Stimulated activated CD8-positive, alpha-beta memory T cell treated with anti-CD3 and anti-CD28 coated beads, Interleukin-15, amount 100 ng/mL, for 1 hour (primary cell): ENCODE measurements around the gene GPX1.
"Not testable (repeated sequence)": the region's sequence is repeated elsewhere in the genome, so short reads cannot be mapped to it uniquely, and the experiment has no call there.

ENCODE experiments used
- DNase-seq: peaks from one replicate; pipeline ENCODE4 v3.0.0-alpha.2; 2020; ENCODE audit warnings: low read depth

GPX1 gene

GRCh38 chr3:49357443-49358216, 523 bp downstream of the GPX1 start:
- DNase-seq, result not testable (repeated sequence)

GRCh38 chr3:49357095-49357442, 1.1 kb downstream of the GPX1 start:
- DNase-seq, result not testable (repeated sequence)

GRCh38 chr3:49352890-49353421, 5.2 kb downstream of the GPX1 start:
- no peak for DNase-seq

- no peak for DNase-seq
Measured at GRCh38 chr3:49352281-49352680, 5.9 kb downstream of the GPX1 start.

- DNase-seq, result no peak
Measured at GRCh38 chr3:49351521-49352011, 6.6 kb downstream of the GPX1 start.

- no peak for DNase-seq
Measured at GRCh38 chr3:49349348-49350114, 8.6 kb downstream of the GPX1 start.

- not testable (repeated sequence) for DNase-seq
Measured at GRCh38 chr3:49348361-49348760, 9.8 kb downstream of the GPX1 start.

- DNase-seq, result no peak
Measured at GRCh38 chr3:49346797-49347251, 11.3 kb downstream of the GPX1 start.

- no peak for DNase-seq
Measured at GRCh38 chr3:49343163-49343562, 15.0 kb downstream of the GPX1 start.

- no peak for DNase-seq
Measured at GRCh38 chr3:49341996-49342395, 16.2 kb downstream of the GPX1 start.

GRCh38 chr3:49339941-49340800, 18.0 kb downstream of the GPX1 start, which contains the start of gene USP4:
TSS of gene USP4 (minus strand) at chr3:49340053. CDS start at chr3:49340024, 29 bp downstream.
- DNase-seq, result peak; percentile 74

- DNase-seq, result no peak
Measured at GRCh38 chr3:49339581-49339940, 18.6 kb downstream of the GPX1 start.

- DNase-seq, result no peak
Measured at GRCh38 chr3:49333916-49334633, 24.1 kb downstream of the GPX1 start.

GRCh38 chr3:49333091-49333490, 25.1 kb downstream of the GPX1 start:
- DNase-seq, result no peak

GRCh38 chr3:49329186-49329585, 29.0 kb downstream of the GPX1 start:
- DNase-seq, result no peak

- not testable (repeated sequence) for DNase-seq
Measured at GRCh38 chr3:49328350-49328749, 29.8 kb downstream of the GPX1 start.

GRCh38 chr3:49327485-49327884, 30.7 kb downstream of the GPX1 start:
- no peak for DNase-seq

- no peak for DNase-seq
Measured at GRCh38 chr3:49324768-49325167, 33.4 kb downstream of the GPX1 start.

- no peak for DNase-seq
Measured at GRCh38 chr3:49316696-49317457, 41.3 kb downstream of the GPX1 start.

- no peak for DNase-seq
Measured at GRCh38 chr3:49313896-49314688, 44.1 kb downstream of the GPX1 start.
